ENCODE results near the gene PRPS2. TPM values are rescaled to one million over a fixed set of nuclear protein-coding genes. Genes with fewer than 3 reads are reported as not detected.

Gene PRPS2
- total RNA-seq, 1 experiment from 2014 or later, result 45.1 TPM

DNA sequence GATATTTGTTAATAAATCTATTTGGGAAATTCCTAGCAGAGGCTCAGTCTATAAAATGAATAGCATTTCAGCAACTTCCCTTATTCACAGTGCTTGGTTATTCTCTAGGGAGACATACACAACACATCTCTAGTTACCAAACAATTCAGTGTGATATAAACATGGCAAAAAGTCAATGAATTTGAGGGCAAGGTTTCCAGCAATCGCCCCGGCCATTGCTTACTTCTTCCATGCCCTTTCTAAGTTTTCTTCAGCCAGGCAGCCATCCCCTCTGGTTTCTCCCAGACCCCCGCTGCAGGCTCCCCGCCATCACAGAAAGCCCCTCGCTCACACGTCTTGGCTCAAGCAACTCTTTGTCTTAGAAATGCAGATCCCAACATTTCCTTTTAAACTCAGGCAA lies 80.0 kb downstream of the PRPS2 start:
- H3K27ac Mint-ChIP-seq (ENCODE audit: low read depth, unreplicated experiment), result no peak overlapping the region
- no peak for DNase-seq (ENCODE audit: unreplicated experiment)

DNA sequence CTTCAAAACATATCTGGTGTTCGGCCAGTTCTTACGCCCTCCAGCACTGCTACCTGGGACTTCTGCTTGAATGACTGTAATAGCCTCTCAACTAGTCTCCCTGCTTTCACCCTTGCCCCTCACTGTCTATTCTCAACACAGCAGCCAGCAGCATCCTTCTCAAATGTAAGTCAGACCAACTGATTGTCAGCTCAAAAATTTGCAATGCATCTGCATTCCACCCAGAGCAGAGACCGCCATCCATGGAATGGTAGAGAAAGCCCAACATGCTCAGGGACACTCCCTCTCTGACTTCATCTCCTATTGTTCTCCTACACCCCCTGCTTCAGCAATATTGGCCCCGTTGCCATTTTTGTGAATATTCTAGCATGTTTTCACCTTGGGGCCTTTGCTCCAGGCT lies 81.5 kb downstream of the PRPS2 start:
- intact Hi-C loops (cut with micrococcal nuclease), result no loop called here
- H3K36me3 Mint-ChIP-seq (ENCODE audit: insufficient read depth, unreplicated experiment), result no peaks in the 10 kb centered on the region
- H3K27me3 Mint-ChIP-seq (ENCODE audit: insufficient read depth, unreplicated experiment), result peaks cover 55% of the 10 kb centered on the region
- no peaks in the 10 kb centered on the region for H3K4me1 Mint-ChIP-seq (ENCODE audit: insufficient read depth, unreplicated experiment)
- ChIA-PET POLR2A (no interaction called here), CTCF (interaction anchor here (1.2 to 2.2 kb wide), 3 partner anchors 21 to 171 kb away, joined by 4 to 6 read pairs (median 4); no protein-coding TSS in a partner anchor)
- no peak overlapping the region for H3K27ac Mint-ChIP-seq (ENCODE audit: low read depth, unreplicated experiment)
- TF ChIP-seq, protein P1, sequence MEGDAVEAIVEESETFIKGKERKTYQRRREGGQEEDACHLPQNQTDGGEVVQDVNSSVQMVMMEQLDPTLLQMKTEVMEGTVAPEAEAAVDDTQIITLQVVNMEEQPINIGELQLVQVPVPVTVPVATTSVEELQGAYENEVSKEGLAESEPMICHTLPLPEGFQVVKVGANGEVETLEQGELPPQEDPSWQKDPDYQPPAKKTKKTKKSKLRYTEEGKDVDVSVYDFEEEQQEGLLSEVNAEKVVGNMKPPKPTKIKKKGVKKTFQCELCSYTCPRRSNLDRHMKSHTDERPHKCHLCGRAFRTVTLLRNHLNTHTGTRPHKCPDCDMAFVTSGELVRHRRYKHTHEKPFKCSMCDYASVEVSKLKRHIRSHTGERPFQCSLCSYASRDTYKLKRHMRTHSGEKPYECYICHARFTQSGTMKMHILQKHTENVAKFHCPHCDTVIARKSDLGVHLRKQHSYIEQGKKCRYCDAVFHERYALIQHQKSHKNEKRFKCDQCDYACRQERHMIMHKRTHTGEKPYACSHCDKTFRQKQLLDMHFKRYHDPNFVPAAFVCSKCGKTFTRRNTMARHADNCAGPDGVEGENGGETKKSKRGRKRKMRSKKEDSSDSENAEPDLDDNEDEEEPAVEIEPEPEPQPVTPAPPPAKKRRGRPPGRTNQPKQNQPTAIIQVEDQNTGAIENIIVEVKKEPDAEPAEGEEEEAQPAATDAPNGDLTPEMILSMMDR (IDR thresholded peaks at IDR 0.05; ENCODE audit: unreplicated experiment), result no peak
- H3K4me3 Mint-ChIP-seq (ENCODE audit: unreplicated experiment), result no peak overlapping the region
- no TSS peak for BruUV-seq (replicated peaks)
- no peaks in the 10 kb centered on the region for H3K9me3 Mint-ChIP-seq (ENCODE audit: unreplicated experiment)
- no peak for DNase-seq (ENCODE audit: unreplicated experiment)

More for the DNA sequence above, 80.0 kb downstream of the PRPS2 start:
- TF ChIP-seq, protein P1 (IDR thresholded peaks at IDR 0.05; ENCODE audit: unreplicated experiment), result no peak
- intact Hi-C loops (cut with micrococcal nuclease), result no loop called here
- no TSS peak for BruUV-seq (replicated peaks)
- H3K36me3 Mint-ChIP-seq (ENCODE audit: insufficient read depth, unreplicated experiment), result no peaks in the 10 kb centered on the region
- H3K4me3 Mint-ChIP-seq (ENCODE audit: unreplicated experiment), result no peak overlapping the region
- H3K27me3 Mint-ChIP-seq (ENCODE audit: insufficient read depth, unreplicated experiment), result peaks cover 69% of the 10 kb centered on the region
- CTCF ChIA-PET, result interaction anchor here (1.4 kb wide), 1 partner anchor 22 kb away, joined by 4 read pairs; no protein-coding TSS in a partner anchor
- H3K9me3 Mint-ChIP-seq (ENCODE audit: unreplicated experiment), result no peaks in the 10 kb centered on the region
- POLR2A ChIA-PET, result no interaction called here
- H3K4me1 Mint-ChIP-seq (ENCODE audit: insufficient read depth, unreplicated experiment), result no peaks in the 10 kb centered on the region

Other genes starting within 250 kb of the PRPS2 start
- not detected in 2 replicates for gene TLR7, start 75.7 kb downstream of the PRPS2 start, total RNA-seq (2022)
- gene TLR8, start 115.2 kb downstream of the PRPS2 start, total RNA-seq (2022), result not detected in 2 replicates
- 801 and 901 TPM in 2 replicates for gene TMSB4X, start 183.7 kb downstream of the PRPS2 start, total RNA-seq (2022)